Small intestine (tissue), 7 donors: ENCODE measurements around the gene SNTG2. TPM values are rescaled to one million over a fixed set of nuclear protein-coding genes. Genes with fewer than 3 reads are reported as not detected.
A peak's percentile ranks its signal among the peaks of the same experiment; 100 is the strongest.

Experiments
- DNase-seq, 2 donors: peaks; one replicate each; pipeline versions ENCODE4 v3.0.0 to v3.0.0-alpha.2; 2013
- FAIRE-seq: peaks from 2 replicates; lab custom pipeline; 2012; peaks lifted over from hg19 to GRCh38; lab: Jason Lieb, UNC
- H3K27ac ChIP-seq, 3 donors: one replicate each; pipeline ENCODE4 v1.5.1; 2013; ENCODE audit warnings: low read length in 2 of 3, mild to moderate bottlenecking in 2 of 3, control low read depth in 1 of 3, inconsistent platforms in 1 of 3, low read depth in 1 of 3, moderate library complexity in 1 of 3
- H3K27me3 ChIP-seq, 3 donors: one replicate each; pipeline ENCODE4 v1.6.1; 2013; ENCODE audit warnings: low read length in 3 of 3, inconsistent platforms in 1 of 3; ENCODE audit not compliant: control insufficient read depth in 3 of 3, insufficient read depth in 3 of 3
- H3K36me3 ChIP-seq, 3 donors: one replicate each; pipeline ENCODE4 v1.6.1; 2013; ENCODE audit warnings: low read length in 3 of 3, inconsistent platforms in 1 of 3, low read depth in 1 of 3, mild to moderate bottlenecking in 1 of 3, moderate library complexity in 1 of 3; ENCODE audit not compliant: control insufficient read depth in 3 of 3, insufficient read depth in 2 of 3
- H3K4me1 ChIP-seq, 3 donors: one replicate each; pipeline ENCODE4 v1.6.1; 2013; ENCODE audit warnings: low read length in 2 of 3, inconsistent platforms in 1 of 3, low read depth in 1 of 3, mild to moderate bottlenecking in 1 of 3, moderate library complexity in 1 of 3; ENCODE audit not compliant: control insufficient read depth in 3 of 3, insufficient read depth in 2 of 3
- H3K4me3 ChIP-seq, 3 donors: one replicate each; pipeline ENCODE4 v1.5.1; 2013; ENCODE audit warnings: low read length in 3 of 3, control low read depth in 1 of 3, inconsistent platforms in 1 of 3, low read depth in 1 of 3, mild to moderate bottlenecking in 1 of 3, moderate library complexity in 1 of 3
- H3K9me3 ChIP-seq, 2 donors: one replicate each; pipeline ENCODE4 v1.6.1; 2013; ENCODE audit warnings: low read depth in 1 of 2, low read length in 1 of 2; ENCODE audit not compliant: control insufficient read depth in 2 of 2, insufficient read depth in 1 of 2
- WGBS, 3 donors: extraction: QIAGEN DNeasy Blood & Tissue Kit; methylation state at CpG; one replicate each; pipeline ENCODE4 v1.1.7; 2013; 5-methylcytosine and 5-hydroxymethylcytosine counted together
- polyA plus RNA-seq, 4 donors: library from polyadenylated mRNA; stranded (reverse) in 3 of 4; unstranded in 1 of 4; fragments of 200-250 nt in 3 of 4; fragments of 120-200 nt in 1 of 4; gene quantifications; one replicate each; pipeline versions ENCODE4 v1.2.1 to v1.2.3, GENCODE V29; 2013
- donor health status: healthy with polysubstance abuse.
- donor health status: control.
- donor health status: control.
- donor health status: Bipolar disorder and iron deficiency.
- donor health status: healthy.

Gene SNTG2
- polyA plus RNA-seq, 4 donors: 0.25 to 1.1 (median 0.54) TPM; not detected in 1

GRCh38 chr2:1207962-1208510 is 257.4 kb downstream of the SNTG2 start:
- Histone ChIP-seq H3K4me3 (no peak overlapping the region), H3K27ac (no peak overlapping the region), H3K9me3 (no peaks in the 10 kb centered on the region), H3K4me1 (no peaks in the 10 kb centered on the region), H3K27me3 (no peaks in the 10 kb centered on the region), H3K36me3 (no peaks in the 10 kb centered on the region)
- DNase-seq (no peak), FAIRE-seq (no peak)
- 78 to 82% (median 78%) methylated on average over 20 of the region's 20 CpGs for WGBS, 3 donors

- DNase-seq (no peak), FAIRE-seq (no peak)
- no peaks in the 10 kb centered on the region for H3K36me3 ChIP-seq
- H3K27me3 ChIP-seq: no peaks in the 10 kb centered on the region
- H3K4me1 ChIP-seq: no peaks in the 10 kb centered on the region
- H3K9me3 ChIP-seq: peaks cover 2 to 3% of the 10 kb centered on the region in 2 donors
- H3K27ac ChIP-seq: no peak overlapping the region
- 90 to 92% (median 90%) methylated on average over 18 of the region's 18 CpGs for WGBS, 3 donors
- H3K4me3 ChIP-seq: no peak overlapping the region
Measured at GRCh38 chr2:1208522-1208921, 257.9 kb downstream of the SNTG2 start.

- FAIRE-seq (no peak), DNase-seq (no peak)
- H3K9me3 ChIP-seq: peaks cover 2 to 4% of the 10 kb centered on the region in 2 donors
- H3K27me3 ChIP-seq: no peaks in the 10 kb centered on the region
- WGBS, 3 donors: 78 to 94% (median 92%) methylated on average over 4 of the region's 4 CpGs
- no peak overlapping the region for H3K4me3 ChIP-seq
- no peaks in the 10 kb centered on the region for H3K4me1 ChIP-seq
- H3K27ac ChIP-seq: no peak overlapping the region
- H3K36me3 ChIP-seq: no peaks in the 10 kb centered on the region
Measured at GRCh38 chr2:1209246-1209645, 258.6 kb downstream of the SNTG2 start.

GRCh38 chr2:1209761-1210160 is 259.1 kb downstream of the SNTG2 start:
- H3K4me1 ChIP-seq: no peaks in the 10 kb centered on the region
- H3K36me3 ChIP-seq: no peaks in the 10 kb centered on the region
- no peak for DNase-seq
- H3K9me3 ChIP-seq: peaks cover 2 to 4% of the 10 kb centered on the region in 2 donors
- no peak overlapping the region for H3K27ac ChIP-seq
- H3K4me3 ChIP-seq: no peak overlapping the region
- no peak for FAIRE-seq
- no peaks in the 10 kb centered on the region for H3K27me3 ChIP-seq
- 73 to 90% (median 84%) methylated on average over 3 of the region's 3 CpGs for whole genome bisulfite sequencing, 3 donors

GRCh38 chr2:1210352-1210751 is 259.7 kb downstream of the SNTG2 start:
- Histone ChIP-seq H3K27ac (no peak overlapping the region), H3K9me3 (peaks cover 2 to 4% of the 10 kb centered on the region in 2 donors), H3K27me3 (no peaks in the 10 kb centered on the region), H3K36me3 (no peaks in the 10 kb centered on the region), H3K4me3 (no peak overlapping the region), H3K4me1 (no peaks in the 10 kb centered on the region)
- DNase-seq: no peak
- FAIRE-seq: no peak
- WGBS, 3 donors: 63 to 86% (median 76%) methylated on average over 3 of the region's 3 CpGs

- Histone ChIP-seq H3K27me3 (no peaks in the 10 kb centered on the region), H3K27ac (peak overlapping the region in 1 of 3 donors; percentile 57), H3K4me3 (no peak overlapping the region), H3K36me3 (no peaks in the 10 kb centered on the region), H3K4me1 (no peaks in the 10 kb centered on the region), H3K9me3 (peaks cover 0 to 9% of the 10 kb centered on the region in 2 donors)
- DNase-seq (no peak), FAIRE-seq (no peak)
- WGBS, 3 donors: 57 to 83% (median 82%) methylated on average over 13 of the region's 13 CpGs
Measured at GRCh38 chr2:1219901-1220573, 269.4 kb downstream of the SNTG2 start.

- Histone ChIP-seq H3K36me3 (no peaks in the 10 kb centered on the region), H3K4me3 (no peak overlapping the region), H3K27ac (no peak overlapping the region), H3K9me3 (peaks cover 0 to 9% of the 10 kb centered on the region in 2 donors), H3K4me1 (no peaks in the 10 kb centered on the region), H3K27me3 (no peaks in the 10 kb centered on the region)
- FAIRE-seq: no peak
- WGBS, 3 donors: 82 to 86% (median 83%) methylated on average over 6 of the region's 6 CpGs
- no peak for DNase-seq
Measured at GRCh38 chr2:1222056-1222455, 271.4 kb downstream of the SNTG2 start.

- no peaks in the 10 kb centered on the region for H3K4me1 ChIP-seq
- H3K27ac ChIP-seq: no peak overlapping the region
- no peak overlapping the region for H3K4me3 ChIP-seq
- 85 to 89% (median 88%) methylated on average over 11 of the region's 11 CpGs for WGBS, 3 donors
- H3K36me3 ChIP-seq: no peaks in the 10 kb centered on the region
- no peaks in the 10 kb centered on the region for H3K27me3 ChIP-seq
- peaks cover 0 to 6% of the 10 kb centered on the region in 2 donors for H3K9me3 ChIP-seq
- DNase-seq (no peak), FAIRE-seq (no peak)
Measured at GRCh38 chr2:1223791-1224190, 273.1 kb downstream of the SNTG2 start.
